K562 (cell line): ENCODE results near the gene HOXA1. TPM values are rescaled to one million over a fixed set of nuclear protein-coding genes. Genes with fewer than 3 reads are reported as not detected.

Source experiments
- ATAC-seq: fragments of 200-7000 bp; cut with Tn5 transposase; 3 replicates; pipeline ENCODE4 v1.9.1; 2020; ENCODE audit warnings: moderate library complexity
- BruUV-seq: library from RNA; stranded (reverse); fragments of 400-500 nt; replicated peaks from 2 replicates; lab custom pipeline; 2021; lab: Mats Ljungman, UMichigan
- CTCF ChIA-PET: fragments of 300-600 bp; formaldehyde crosslinking; extraction: SDS; loops from one replicate; lab custom pipeline; 2021; ENCODE audit warnings: low intra/inter-chr PET ratio; lab: Yijun Ruan, JAX
- POLR2A ChIA-PET: fragments of 300-600, 350-650 bp; sonication (Branson Sonifier 250); formaldehyde crosslinking; extraction: SDS; loops from one replicate; lab custom pipeline; 2021; ENCODE audit warnings: antibody characterized with exemption, inconsistent platforms; lab: Yijun Ruan, JAX
- DNase-seq, 4 experiments: peaks; one replicate each; pipeline versions ENCODE4 v3.0.0 to v3.0.0-alpha.2; 2011 to 2018; ENCODE audit warnings: low spot score in 3 of 4, mixed read lengths in 3 of 4; ENCODE audit errors: extremely low read depth in 1 of 4
- FAIRE-seq: peaks from 2 replicates; lab custom pipeline; 2011; peaks lifted over from hg19 to GRCh38; lab: Jason Lieb, UNC
- H2AFZ ChIP-seq: 2 replicates; pipeline ENCODE4 v1.6.0; 2011; ENCODE audit warnings: low read depth, low read length, control low read depth, inconsistent platforms
- H3K27ac ChIP-seq: fragments of 200-600 bp; 3 replicates; pipeline ENCODE4 v1.8.0; 2011; ENCODE audit warnings: low read depth, mild to moderate bottlenecking, control low read depth, inconsistent platforms, low read length, moderate library complexity, mixed read lengths; ENCODE audit errors: extremely low read depth
- H3K27me3 ChIP-seq, 2 experiments: fragments of 300-600 bp in 1 of 2; 2 replicates in 1 of 2; 3 replicates in 1 of 2; pipeline versions ENCODE4 v1.6.0 to v1.8.0; 2011; ENCODE audit warnings: inconsistent platforms in 2 of 2, low read length in 2 of 2, mild to moderate bottlenecking in 1 of 2, mixed read lengths in 1 of 2, moderate library complexity in 1 of 2; ENCODE audit not compliant: control insufficient read depth in 2 of 2, insufficient read depth in 2 of 2
- H3K36me3 ChIP-seq: fragments of 300-600 bp; 3 replicates; pipeline ENCODE4 v1.8.0; 2011; ENCODE audit warnings: mild to moderate bottlenecking, low read length, inconsistent platforms; ENCODE audit not compliant: control insufficient read depth, insufficient read depth
- H3K4me1 ChIP-seq, 2 experiments: fragments of 200-600 bp in 1 of 2; replicated peaks in 1 of 2; 2 replicates in 1 of 2; 3 replicates in 1 of 2; pipeline versions ENCODE4 v1.5.1 to v1.8.0; 2011; ENCODE audit warnings: inconsistent platforms in 2 of 2, low read length in 2 of 2, mild to moderate bottlenecking in 1 of 2, mixed read lengths in 1 of 2, moderate library complexity in 1 of 2; ENCODE audit not compliant: control insufficient read depth in 2 of 2, insufficient read depth in 2 of 2
- H3K4me2 ChIP-seq: 2 replicates; pipeline ENCODE4 v1.6.1; 2011; ENCODE audit warnings: low read length, control low read depth, inconsistent platforms, mixed read lengths; ENCODE audit not compliant: insufficient read depth
- H3K4me3 ChIP-seq: fragments of 200-600 bp; sonication (generic), shearing (Covaris generic); 2 replicates; pipeline ENCODE4 v1.5.1; 2016; ENCODE audit warnings: control low read depth, inconsistent platforms
- H3K79me2 ChIP-seq: fragments of 200-600 bp; 3 replicates; pipeline ENCODE4 v1.8.0; 2011; ENCODE audit warnings: low read length, inconsistent platforms; ENCODE audit not compliant: control insufficient read depth, insufficient read depth
- H3K9ac ChIP-seq, 2 experiments: 2 replicates each; pipeline versions ENCODE4 v1.6.0 to v1.6.1; 2011; ENCODE audit warnings: low read depth in 2 of 2, low read length in 2 of 2, control low read depth in 1 of 2, inconsistent platforms in 1 of 2, mild to moderate bottlenecking in 1 of 2, mixed read lengths in 1 of 2; ENCODE audit not compliant: insufficient read depth in 1 of 2
- H3K9me1 ChIP-seq: one replicate; pipeline ENCODE4 v1.6.0; 2011; ENCODE audit warnings: inconsistent platforms, mild to moderate bottlenecking, low read length, moderate library complexity; ENCODE audit not compliant: control insufficient read depth, insufficient read depth
- H3K9me3 ChIP-seq: replicated peaks from 2 replicates; pipeline ENCODE4 v1.5.1; 2011; ENCODE audit warnings: low read depth, low read length, inconsistent platforms; ENCODE audit not compliant: control insufficient read depth, insufficient read depth
- H4K20me1 ChIP-seq: replicated peaks from 2 replicates; pipeline ENCODE4 v1.6.1; 2011; ENCODE audit warnings: low read length, inconsistent platforms, mixed read lengths; ENCODE audit not compliant: control insufficient read depth, insufficient read depth
- CBFA2T2 ChIP-seq: fragments of 450-650 bp; conservative IDR thresholded peaks from 2 replicates; pipeline ENCODE4 v1.6.1; 2017; ENCODE audit warnings: mild to moderate bottlenecking
- CXXC5 ChIP-seq: fragments of 250-450 bp; sonication (Bioruptor Pico); IDR thresholded peaks from 2 replicates; pipeline ENCODE4 v1.8.0; 2022; ENCODE audit warnings: inconsistent platforms, mild to moderate bottlenecking, moderate library complexity
- KDM2B ChIP-seq: fragments of 250-450 bp; sonication (Bioruptor Pico); IDR thresholded peaks from 2 replicates; pipeline ENCODE4 v1.8.0; 2021; ENCODE audit warnings: mild to moderate bottlenecking, moderate library complexity
- KLF10 ChIP-seq: fragments of 250-450 bp; sonication (Bioruptor Pico); IDR thresholded peaks from 2 replicates; pipeline ENCODE4 v1.6.1; 2021; ENCODE audit warnings: matching md5 sums
- PTRF ChIP-seq: fragments of 450-650 bp; IDR thresholded peaks from 2 replicates; pipeline ENCODE4 v1.6.1; 2016; ENCODE audit warnings: mild to moderate bottlenecking, missing genetic modification characterization, missing compliant biosample characterization
- PURB ChIP-seq: sonication (generic); formaldehyde crosslinking; IDR thresholded peaks from 2 replicates; pipeline ENCODE4 v1.9.0; 2021; ENCODE audit warnings: low read depth, mild to moderate bottlenecking, missing genetic modification reagents
- PYGO2 ChIP-seq: fragments of 450-650 bp; IDR thresholded peaks from 2 replicates; pipeline ENCODE4 v1.6.1; 2016; ENCODE audit warnings: mild to moderate bottlenecking, missing genetic modification characterization, moderate library complexity, missing compliant biosample characterization
- ZFPM2 ChIP-seq: fragments of 250-450 bp; sonication (Bioruptor Pico); IDR thresholded peaks from 2 replicates; pipeline ENCODE4 v1.5.1; 2022; ENCODE audit warnings: mild to moderate bottlenecking
- ZNF124 ChIP-seq: sonication (generic); formaldehyde crosslinking; IDR thresholded peaks from 2 replicates; pipeline ENCODE4 v1.8.1; 2022; ENCODE audit warnings: missing genetic modification reagents
- WGBS: fragments of 100-300 bp; shearing (Covaris generic); methylation state at CpG from one replicate; pipeline ENCODE4 v1.1.6; 2016; ENCODE audit warnings: low coverage, mixed read lengths; ENCODE audit not compliant: insufficient coverage; ENCODE audit errors: missing lambda C conversion rate; 5-methylcytosine and 5-hydroxymethylcytosine counted together
- in situ Hi-C: fragments of 300-500 bp; cut with MboI; formaldehyde crosslinking; loops from 4 replicates; pipeline ENCODE4 v1.15.0; 2018; ENCODE audit warnings: inconsistent platforms, mixed read lengths
- intact Hi-C: fragments of 100-400 bp; cut with micrococcal nuclease; formaldehyde crosslinking; loops from 2 replicates; pipeline ENCODE4 v1.14.2; 2022
- polyA plus RNA-seq, 8 experiments: library from polyadenylated mRNA; depleted of rRNA in 4 of 8; stranded (reverse) in 5 of 8; unstranded in 3 of 8; fragments of >200 nt; fragmentation: Nextera tagmentation in 2 of 8; fragmentation: Illumina TruSeq in 1 of 8; extraction: Ambion mirVana in 2 of 8; extraction: Trizol in 1 of 8; gene quantifications; 2 replicates each; pipeline versions ENCODE4 v1.2.1 to v1.2.3, GENCODE V29; 2011 to 2014; ENCODE audit warnings: inconsistent platforms in 1 of 8, missing spikeins in 1 of 8
- total RNA-seq, 7 experiments: library from RNA; depleted of rRNA in 6 of 7; stranded (reverse); fragments of >200 nt in 6 of 7; fragmentation: Illumina TruSeq in 2 of 7; extraction: Trizol in 2 of 7; gene quantifications; 2 replicates each; pipeline versions ENCODE4 v1.2.1 to v1.2.3, GENCODE V29; 2011 to 2021; ENCODE audit warnings: low replicate concordance in 1 of 7
- TF ChIP-seq, protein P1 (sequence below): fragments of 450-650 bp; IDR thresholded peaks from 2 replicates; pipeline ENCODE4 v1.6.1; 2016; ENCODE audit warnings: antibody characterized with exemption
- TF ChIP-seq, protein P2 (sequence below): fragments of 200-800 bp; sonication (Bioruptor generic); IDR thresholded peaks from 2 replicates; pipeline ENCODE4 v1.6.1; 2016; ENCODE audit warnings: missing genetic modification characterization, missing compliant biosample characterization

Gene HOXA1
- total and polyA plus RNA-seq, 9 of the 15 experiments (the other 6 are each of a cell fraction or from before 2014, with no cell fraction given) = 0.03 to 0.63 (median 0.09) TPM; not detected in 4

DNA sequence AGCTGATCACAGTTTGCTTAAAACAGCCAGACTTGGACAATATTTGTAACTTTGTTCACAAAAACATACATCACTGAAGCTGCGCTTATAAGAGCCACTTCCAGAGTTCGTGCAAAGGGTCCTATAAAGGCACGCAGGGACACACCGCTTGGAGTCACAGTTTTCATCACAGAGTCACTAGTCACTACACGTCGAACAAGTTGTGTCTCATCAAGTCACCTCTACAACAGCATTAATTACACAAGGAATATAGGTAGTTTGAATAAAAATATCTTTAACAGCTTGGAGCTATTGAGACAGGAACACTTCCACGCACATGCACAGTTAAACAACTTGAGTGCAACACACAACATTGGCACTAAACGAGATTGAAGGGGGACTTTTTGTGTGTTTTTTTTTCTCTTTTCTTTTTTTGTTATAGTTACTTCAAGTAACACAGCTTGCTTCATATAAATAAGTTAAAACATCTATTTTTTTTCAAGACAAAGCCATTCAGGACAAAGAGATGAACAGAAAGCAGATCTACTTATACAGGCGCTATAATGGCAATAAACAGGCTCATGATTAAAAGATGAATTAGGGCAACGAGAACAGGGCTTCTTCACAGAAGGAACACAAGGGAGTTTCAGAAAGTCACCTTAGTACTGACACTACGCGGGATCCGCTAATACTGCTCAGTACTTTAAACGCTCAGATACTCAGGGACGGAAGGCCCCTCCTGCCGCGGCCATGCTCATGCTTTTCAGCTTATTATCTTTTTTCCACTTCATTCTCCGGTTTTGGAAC lies 45.5 kb upstream of the HOXA1 start:
- Histone ChIP-seq H3K4me1 (peaks cover under 1 to 20% of the 10 kb centered on the region in 2 experiments; a peak in 2 of 5 replicates), H3K27me3 (peaks cover 28 to 80% of the 10 kb centered on the region in 2 experiments), H4K20me1 (no peaks in the 10 kb centered on the region), H3K79me2 (no peaks in the 10 kb centered on the region), H3K9me1 (no peaks in the 10 kb centered on the region), H3K4me3 (no peak overlapping the region), H3K9ac (no peak overlapping the region), H3K36me3 (no peaks in the 10 kb centered on the region), H3K9me3 (no peaks in the 10 kb centered on the region), H2AFZ (no peak overlapping the region), H3K4me2 (no peak overlapping the region), H3K27ac (no peak overlapping the region)
- ChIA-PET CTCF (interaction anchor here (0.6 kb wide), 1 partner anchor 830 kb away, joined by 5 read pairs; no protein-coding TSS in a partner anchor), POLR2A (no interaction called here)
- intact Hi-C loops (no loop called here), in situ Hi-C loops (loop anchor here (10.0 kb wide), 1 partner anchor 287 kb away; no protein-coding TSS in a partner anchor)
- DNase-seq (no peak), ATAC-seq (no peak), FAIRE-seq (no peak)
- 12% methylated on average over 18 of the region's 18 CpGs for WGBS
- BruUV-seq = no TSS peak
- no peak for TF ChIP-seq CBFA2T2
- TF ChIP-seq ZNF124 = no peak
- TF ChIP-seq, protein P1, sequence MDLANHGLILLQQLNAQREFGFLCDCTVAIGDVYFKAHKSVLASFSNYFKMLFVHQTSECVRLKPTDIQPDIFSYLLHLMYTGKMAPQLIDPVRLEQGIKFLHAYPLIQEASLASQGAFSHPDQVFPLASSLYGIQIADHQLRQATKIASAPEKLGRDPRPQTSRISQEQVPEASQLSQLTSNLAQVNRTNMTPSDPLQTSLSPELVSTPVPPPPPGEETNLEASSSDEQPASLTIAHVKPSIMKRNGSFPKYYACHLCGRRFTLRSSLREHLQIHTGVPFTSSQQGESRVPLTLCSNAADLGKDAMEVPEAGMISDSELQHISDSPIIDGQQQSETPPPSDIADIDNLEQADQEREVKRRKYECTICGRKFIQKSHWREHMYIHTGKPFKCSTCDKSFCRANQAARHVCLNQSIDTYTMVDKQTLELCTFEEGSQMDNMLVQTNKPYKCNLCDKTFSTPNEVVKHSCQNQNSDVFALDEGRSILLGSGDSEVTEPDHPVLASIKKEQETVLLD = no peak
- no peak for TF ChIP-seq KDM2B (CRISPR knock-in tag)
- no peak for TF ChIP-seq PTRF (tag)
- no peak for TF ChIP-seq CXXC5
- no peak for TF ChIP-seq KLF10 (CRISPR knock-in tag)
- no peak for TF ChIP-seq PURB (CRISPR knock-in tag)
- TF ChIP-seq ZFPM2 = no peak
- TF ChIP-seq, protein P2, sequence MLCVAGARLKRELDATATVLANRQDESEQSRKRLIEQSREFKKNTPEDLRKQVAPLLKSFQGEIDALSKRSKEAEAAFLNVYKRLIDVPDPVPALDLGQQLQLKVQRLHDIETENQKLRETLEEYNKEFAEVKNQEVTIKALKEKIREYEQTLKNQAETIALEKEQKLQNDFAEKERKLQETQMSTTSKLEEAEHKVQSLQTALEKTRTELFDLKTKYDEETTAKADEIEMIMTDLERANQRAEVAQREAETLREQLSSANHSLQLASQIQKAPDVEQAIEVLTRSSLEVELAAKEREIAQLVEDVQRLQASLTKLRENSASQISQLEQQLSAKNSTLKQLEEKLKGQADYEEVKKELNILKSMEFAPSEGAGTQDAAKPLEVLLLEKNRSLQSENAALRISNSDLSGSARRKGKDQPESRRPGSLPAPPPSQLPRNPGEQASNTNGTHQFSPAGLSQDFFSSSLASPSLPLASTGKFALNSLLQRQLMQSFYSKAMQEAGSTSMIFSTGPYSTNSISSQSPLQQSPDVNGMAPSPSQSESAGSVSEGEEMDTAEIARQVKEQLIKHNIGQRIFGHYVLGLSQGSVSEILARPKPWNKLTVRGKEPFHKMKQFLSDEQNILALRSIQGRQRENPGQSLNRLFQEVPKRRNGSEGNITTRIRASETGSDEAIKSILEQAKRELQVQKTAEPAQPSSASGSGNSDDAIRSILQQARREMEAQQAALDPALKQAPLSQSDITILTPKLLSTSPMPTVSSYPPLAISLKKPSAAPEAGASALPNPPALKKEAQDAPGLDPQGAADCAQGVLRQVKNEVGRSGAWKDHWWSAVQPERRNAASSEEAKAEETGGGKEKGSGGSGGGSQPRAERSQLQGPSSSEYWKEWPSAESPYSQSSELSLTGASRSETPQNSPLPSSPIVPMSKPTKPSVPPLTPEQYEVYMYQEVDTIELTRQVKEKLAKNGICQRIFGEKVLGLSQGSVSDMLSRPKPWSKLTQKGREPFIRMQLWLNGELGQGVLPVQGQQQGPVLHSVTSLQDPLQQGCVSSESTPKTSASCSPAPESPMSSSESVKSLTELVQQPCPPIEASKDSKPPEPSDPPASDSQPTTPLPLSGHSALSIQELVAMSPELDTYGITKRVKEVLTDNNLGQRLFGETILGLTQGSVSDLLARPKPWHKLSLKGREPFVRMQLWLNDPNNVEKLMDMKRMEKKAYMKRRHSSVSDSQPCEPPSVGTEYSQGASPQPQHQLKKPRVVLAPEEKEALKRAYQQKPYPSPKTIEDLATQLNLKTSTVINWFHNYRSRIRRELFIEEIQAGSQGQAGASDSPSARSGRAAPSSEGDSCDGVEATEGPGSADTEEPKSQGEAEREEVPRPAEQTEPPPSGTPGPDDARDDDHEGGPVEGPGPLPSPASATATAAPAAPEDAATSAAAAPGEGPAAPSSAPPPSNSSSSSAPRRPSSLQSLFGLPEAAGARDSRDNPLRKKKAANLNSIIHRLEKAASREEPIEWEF (CRISPR knock-in tag) = no peak
- TF ChIP-seq PYGO2 (tag) = no peak
